ENCODE measurements around the gene ETS2. TPM values are rescaled to one million over a fixed set of nuclear protein-coding genes. Genes with fewer than 3 reads are reported as not detected.

ETS2 gene
- polyA plus RNA-seq (58.5 to 61.4 TPM (median 60.3 TPM) in 3 replicates), polyA minus RNA-seq (46.3 to 57.2 TPM (median 49.1 TPM) in 3 replicates)
- polyA plus RNA-seq (2011; ENCODE audit: low read depth), result 143 TPM
- polyA plus RNA-seq (2011; cell fraction: cytosol; rRNA removed), result 29.1 and 35.4 TPM in 2 replicates
- polyA plus RNA-seq (2011; cell fraction: nucleus; rRNA removed), result 122 and 140 TPM in 2 replicates
- polyA plus RNA-seq (2012; ENCODE audit: low replicate concordance), result 37.3 and 92.4 TPM in 2 replicates
- 34.7 TPM for polyA minus RNA-seq (2011; cell fraction: cytosol; rRNA and poly(A)+ RNA removed)
- polyA minus RNA-seq (2011; cell fraction: nucleus; rRNA and poly(A)+ RNA removed), result 70.5 and 112 TPM in 2 replicates

DNA sequence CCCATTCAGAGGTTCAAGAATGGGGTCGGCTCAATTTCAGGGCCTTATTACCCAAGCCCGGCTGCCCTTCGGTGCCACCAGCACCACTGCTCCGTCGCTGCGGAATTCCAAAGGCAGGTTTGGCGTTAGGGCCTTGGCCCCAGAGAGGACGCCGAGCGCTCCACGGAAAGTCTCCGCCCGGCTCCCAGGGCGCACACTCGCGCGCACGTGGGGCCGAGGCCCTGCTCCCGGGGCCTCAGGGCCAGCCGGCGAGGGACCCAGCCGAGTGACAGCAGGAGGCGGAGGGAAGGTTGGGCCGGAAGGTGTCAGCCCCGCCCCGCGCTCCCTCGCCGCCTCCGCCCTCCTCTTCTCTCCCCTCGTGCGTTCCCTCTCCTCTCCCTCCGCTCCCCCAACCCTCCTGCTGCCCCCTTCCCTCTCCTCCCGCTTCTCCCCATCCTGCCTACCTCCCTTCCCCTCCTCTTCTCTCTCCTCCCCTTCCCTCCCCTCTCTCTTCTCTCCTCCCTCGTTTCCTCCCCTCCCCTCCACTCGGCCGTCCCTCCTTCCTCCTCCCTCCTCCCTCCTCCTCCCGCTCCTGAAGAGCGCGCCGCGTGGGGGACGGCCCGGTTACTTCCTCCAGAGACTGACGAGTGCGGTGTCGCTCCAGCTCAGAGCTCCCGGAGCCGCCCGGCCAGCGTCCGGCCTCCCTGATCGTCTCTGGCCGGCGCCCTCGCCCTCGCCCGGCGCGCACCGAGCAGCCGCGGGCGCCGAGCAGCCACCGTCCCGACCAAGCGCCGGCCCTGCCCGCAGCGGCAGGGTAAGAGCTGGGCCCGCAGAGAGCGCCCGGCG is at the start of gene ETS2:
ETS2 (plus strand) TSS at position 602 of the 825 bp plus-strand sequence. CDS start 4,106 bp downstream, outside the sequence.
- Histone ChIP-seq H3K4me1 (ENCODE audit: control insufficient read depth, extremely low read depth, insufficient read depth, low read length) (peaks cover 54% of the 10 kb centered on the region), H4K20me1 (ENCODE audit: control insufficient read depth, extremely low read depth, insufficient read depth, low read length) (no peaks in the 10 kb centered on the region), H3K9ac (ENCODE audit: control insufficient read depth, extremely low read depth, insufficient read depth, low read length) (peak within 1 kb of the TSS; percentile 98), H3K79me2 (ENCODE audit: control insufficient read depth, insufficient read depth, low read length) (peaks cover 43% of the 10 kb centered on the region), H3K27ac (ENCODE audit: control insufficient read depth, insufficient read depth, low read length) (peak within 1 kb of the TSS; percentile 97), H3K9me1 (ENCODE audit: control insufficient read depth, extremely low read depth, insufficient read depth, low read length) (no peaks in the 10 kb centered on the region), H3K36me3 (ENCODE audit: control insufficient read depth in 2 of 2, extremely low read depth in 1 of 2, insufficient read depth in 2 of 2, low read length in 2 of 2) (peaks cover 5 to 19% of the 10 kb centered on the region in 2 experiments), H2AFZ (ENCODE audit: control insufficient read depth, low read length) (peak within 1 kb of the TSS; percentile 21), H3K27me3 (ENCODE audit: control insufficient read depth, extremely low read depth, insufficient read depth, low read length) (no peaks in the 10 kb centered on the region), H3K9me3 (ENCODE audit: control insufficient read depth, low read depth, low read length) (no peaks in the 10 kb centered on the region), H3K4me2 (ENCODE audit: control insufficient read depth, extremely low read depth, insufficient read depth, low read depth, low read length) (peak within 1 kb of the TSS; percentile 90), H3K4me3 (ENCODE audit: control insufficient read depth in 2 of 3, extremely low read depth in 1 of 3, insufficient read depth in 2 of 3, low read depth in 1 of 3, low read length in 3 of 3) (peak within 1 kb of the TSS; percentile 84 to 97 (median 85))
- TF ChIP-seq, protein P1, sequence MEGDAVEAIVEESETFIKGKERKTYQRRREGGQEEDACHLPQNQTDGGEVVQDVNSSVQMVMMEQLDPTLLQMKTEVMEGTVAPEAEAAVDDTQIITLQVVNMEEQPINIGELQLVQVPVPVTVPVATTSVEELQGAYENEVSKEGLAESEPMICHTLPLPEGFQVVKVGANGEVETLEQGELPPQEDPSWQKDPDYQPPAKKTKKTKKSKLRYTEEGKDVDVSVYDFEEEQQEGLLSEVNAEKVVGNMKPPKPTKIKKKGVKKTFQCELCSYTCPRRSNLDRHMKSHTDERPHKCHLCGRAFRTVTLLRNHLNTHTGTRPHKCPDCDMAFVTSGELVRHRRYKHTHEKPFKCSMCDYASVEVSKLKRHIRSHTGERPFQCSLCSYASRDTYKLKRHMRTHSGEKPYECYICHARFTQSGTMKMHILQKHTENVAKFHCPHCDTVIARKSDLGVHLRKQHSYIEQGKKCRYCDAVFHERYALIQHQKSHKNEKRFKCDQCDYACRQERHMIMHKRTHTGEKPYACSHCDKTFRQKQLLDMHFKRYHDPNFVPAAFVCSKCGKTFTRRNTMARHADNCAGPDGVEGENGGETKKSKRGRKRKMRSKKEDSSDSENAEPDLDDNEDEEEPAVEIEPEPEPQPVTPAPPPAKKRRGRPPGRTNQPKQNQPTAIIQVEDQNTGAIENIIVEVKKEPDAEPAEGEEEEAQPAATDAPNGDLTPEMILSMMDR (optimal IDR thresholded peaks at IDR 0.05 in 1 of 3, IDR thresholded peaks at IDR 0.05 in 1 of 3, conservative IDR thresholded peaks at IDR 0.05 in 1 of 3; ENCODE audit: extremely low read depth in 1 of 3, insufficient read depth in 2 of 3, low read length in 3 of 3), result no peak
- TF ChIP-seq EZH2 (IDR thresholded peaks at IDR 0.05; ENCODE audit: low read length), result no peak
- DNase-seq (ENCODE audit: low read depth, low spot score), result no peak
- FAIRE-seq, result no peak
- dilution Hi-C loops (cut with MboI; ENCODE audit: extremely low pct_ligation_motif_present, low sequenced_read_pairs), result no loop called here

DNA sequence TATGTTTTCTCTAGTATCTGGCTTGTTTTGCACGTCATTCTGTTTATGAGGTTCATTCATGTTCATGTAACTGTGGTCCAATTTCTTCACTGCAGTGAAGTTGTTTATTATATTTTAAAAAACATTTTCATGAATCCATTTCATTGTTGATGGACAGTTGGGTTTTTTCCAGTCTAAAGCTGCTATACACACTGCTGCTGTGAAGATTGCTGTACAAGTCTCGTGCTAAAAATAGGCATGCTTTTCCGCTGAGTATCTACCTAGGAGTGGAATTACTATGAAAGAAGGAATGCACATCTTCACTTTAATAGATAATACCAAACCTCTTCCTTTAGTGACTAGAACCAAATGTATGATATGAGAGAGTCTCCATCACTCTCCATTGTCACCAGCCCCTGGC is 49.0 kb upstream of the ETS2 start:
- no peak for TF ChIP-seq EZH2 (IDR thresholded peaks at IDR 0.05; ENCODE audit: low read length)
- TF ChIP-seq, protein P1 (optimal IDR thresholded peaks at IDR 0.05 in 1 of 3, IDR thresholded peaks at IDR 0.05 in 1 of 3, conservative IDR thresholded peaks at IDR 0.05 in 1 of 3; ENCODE audit: extremely low read depth in 1 of 3, insufficient read depth in 2 of 3, low read length in 3 of 3), result no peak
- no peak overlapping the region for H2AFZ ChIP-seq (ENCODE audit: control insufficient read depth, low read length)
- dilution Hi-C loops (cut with MboI; ENCODE audit: extremely low pct_ligation_motif_present, low sequenced_read_pairs), result no loop called here
- H3K27me3 ChIP-seq (ENCODE audit: control insufficient read depth, extremely low read depth, insufficient read depth, low read length), result no peaks in the 10 kb centered on the region
- FAIRE-seq, result peak; percentile 96
- H3K9me1 ChIP-seq (ENCODE audit: control insufficient read depth, extremely low read depth, insufficient read depth, low read length), result no peaks in the 10 kb centered on the region
- H3K4me1 ChIP-seq (ENCODE audit: control insufficient read depth, extremely low read depth, insufficient read depth, low read length), result peaks cover 59% of the 10 kb centered on the region
- peak overlapping the region; percentile 73 for H3K4me2 ChIP-seq (ENCODE audit: control insufficient read depth, extremely low read depth, insufficient read depth, low read depth, low read length)
- H4K20me1 ChIP-seq (ENCODE audit: control insufficient read depth, extremely low read depth, insufficient read depth, low read length), result no peaks in the 10 kb centered on the region
- no peaks in the 10 kb centered on the region for H3K36me3 ChIP-seq (ENCODE audit: control insufficient read depth in 2 of 2, extremely low read depth in 1 of 2, insufficient read depth in 2 of 2, low read length in 2 of 2)
- H3K79me2 ChIP-seq (ENCODE audit: control insufficient read depth, insufficient read depth, low read length), result no peaks in the 10 kb centered on the region
- no peak overlapping the region for H3K4me3 ChIP-seq (ENCODE audit: control insufficient read depth in 2 of 3, extremely low read depth in 1 of 3, insufficient read depth in 2 of 3, low read depth in 1 of 3, low read length in 3 of 3)
- no peaks in the 10 kb centered on the region for H3K9me3 ChIP-seq (ENCODE audit: control insufficient read depth, low read depth, low read length)
- peak; percentile 77 for DNase-seq (ENCODE audit: low read depth, low spot score)
- H3K27ac ChIP-seq (ENCODE audit: control insufficient read depth, insufficient read depth, low read length), result peak overlapping the region; percentile 98
- H3K9ac ChIP-seq (ENCODE audit: control insufficient read depth, extremely low read depth, insufficient read depth, low read length), result peak overlapping the region; percentile 68
